HTR-8/SVneo (cell line): ENCODE results near the gene PTS.

ENCODE experiments used
- DNase-seq: peaks from one replicate; pipeline ENCODE4 v3.0.0; 2011; ENCODE audit warnings: low spot score, mixed read lengths; ENCODE audit not compliant: insufficient read length
- FAIRE-seq: peaks from 2 replicates; lab custom pipeline; 2011; peaks lifted over from hg19 to GRCh38; lab: Jason Lieb, UNC

The PTS gene

GRCh38 chr11:112219476-112220232, 6.6 kb upstream of the PTS start:
- FAIRE-seq (peak; percentile 98), DNase-seq (peak; percentile 88)

DNA sequence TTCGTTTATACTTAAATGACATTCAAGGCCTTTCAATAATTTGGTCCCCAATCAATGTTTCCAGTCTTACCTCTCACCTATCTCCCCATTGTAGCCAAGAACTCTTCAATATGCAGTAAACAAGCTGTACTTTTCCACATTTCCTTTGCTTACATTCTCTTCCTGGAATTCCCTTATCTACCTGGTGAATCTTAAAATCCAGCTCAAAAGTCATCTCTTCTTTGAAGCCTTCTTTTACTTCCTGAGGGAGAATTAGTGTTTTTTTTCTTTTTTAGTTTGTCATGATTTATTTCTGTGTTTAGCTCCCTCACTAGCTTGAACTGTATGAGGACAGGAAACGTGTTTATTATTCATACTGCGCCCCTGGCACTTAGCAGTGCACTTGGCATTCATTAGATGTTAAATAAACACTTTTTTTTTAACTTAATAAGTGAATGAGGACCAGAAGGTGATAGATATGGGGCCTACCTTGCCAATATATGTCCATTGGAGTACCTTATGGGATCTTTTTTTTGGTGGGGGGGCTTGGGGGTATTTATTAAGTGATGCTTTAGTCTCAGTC, 4.9 kb upstream of the PTS start:
- DNase-seq (no peak), FAIRE-seq (no peak)

- FAIRE-seq (no peak), DNase-seq (no peak)
These were observed 3.9 kb upstream of the PTS start for GRCh38 chr11:112222303-112222702.

DNA sequence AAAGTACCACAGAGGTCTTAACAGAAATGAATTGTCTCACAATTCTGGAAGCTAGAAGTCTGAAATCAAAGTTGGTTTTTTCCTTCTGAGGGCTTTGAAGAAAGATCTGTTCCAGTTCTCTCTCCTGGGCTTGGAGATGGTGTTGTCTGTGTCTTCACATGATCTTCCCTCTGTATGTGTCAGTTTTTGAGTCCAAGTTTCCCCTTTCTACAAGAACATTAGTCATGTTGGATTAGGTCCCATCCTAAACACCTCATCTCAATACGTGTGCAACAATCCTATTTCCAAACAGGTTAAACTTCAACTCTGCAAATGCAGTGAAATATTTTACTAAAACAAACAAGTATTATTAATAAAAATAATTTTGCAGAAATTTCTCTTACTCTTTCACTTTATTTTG, 3.1 kb upstream of the PTS start:
- no peak for FAIRE-seq
- DNase-seq = no peak

DNA sequence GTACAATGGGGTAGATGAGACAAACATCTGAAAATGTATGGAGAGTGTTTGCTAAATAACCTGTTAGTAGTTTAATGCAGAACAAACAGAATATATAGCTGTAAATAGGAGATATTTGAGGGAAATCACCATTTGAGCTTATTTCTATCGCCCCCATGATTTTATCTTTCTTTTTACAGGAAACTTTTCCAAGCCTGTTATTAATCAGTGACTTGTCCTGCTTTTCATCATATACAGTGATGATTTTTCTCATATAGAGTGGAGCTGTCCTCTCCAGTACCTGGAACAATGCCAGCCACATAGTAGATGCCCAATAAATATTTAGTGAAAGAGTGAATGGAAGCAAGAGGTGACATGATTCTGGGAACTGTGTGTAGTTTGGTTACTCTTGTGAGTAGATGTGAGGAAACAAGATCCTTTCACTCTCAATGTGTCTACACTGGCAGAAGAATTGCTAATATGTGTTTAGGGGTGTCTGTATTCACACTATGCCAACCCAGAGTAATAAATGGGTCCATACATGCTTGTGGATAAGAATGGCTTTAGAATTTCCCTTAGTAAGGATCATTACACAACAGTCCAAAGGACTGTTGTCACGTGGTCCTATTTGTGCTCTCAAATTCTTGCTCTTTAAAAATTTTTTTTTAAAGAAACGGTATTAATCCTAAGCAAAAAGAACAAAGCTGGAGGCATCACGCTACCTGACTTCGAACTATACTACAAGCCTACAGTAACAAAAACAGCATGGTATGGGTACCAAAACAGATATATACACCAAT, 2.3 kb upstream of the PTS start:
- FAIRE-seq (no peak), DNase-seq (no peak)

DNA sequence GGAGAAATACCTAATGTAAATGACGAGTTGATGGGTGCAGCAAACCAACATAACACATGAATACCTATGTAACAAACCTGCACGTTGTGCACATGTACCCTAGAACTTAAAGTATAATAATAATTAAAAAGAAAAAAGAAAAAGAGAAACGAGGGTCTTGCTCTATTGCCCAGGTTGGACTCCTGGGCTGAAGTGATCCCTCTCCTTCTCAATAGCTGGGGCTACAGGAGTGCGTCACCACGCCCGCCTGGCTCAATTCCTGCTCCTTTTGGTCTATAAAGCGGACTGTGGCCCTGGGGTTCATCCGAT, 521 bp upstream of the PTS start:
- no peak for FAIRE-seq
- DNase-seq = no peak

GRCh38 chr11:112226831-112227401, 688 bp downstream of the PTS start:
- no peak for FAIRE-seq
- peak; percentile 48 for DNase-seq

GRCh38 chr11:112227471-112227870, 1.2 kb downstream of the PTS start:
- DNase-seq (no peak), FAIRE-seq (no peak)

GRCh38 chr11:112228706-112229105, 2.5 kb downstream of the PTS start:
- FAIRE-seq = no peak
- no peak for DNase-seq

DNA sequence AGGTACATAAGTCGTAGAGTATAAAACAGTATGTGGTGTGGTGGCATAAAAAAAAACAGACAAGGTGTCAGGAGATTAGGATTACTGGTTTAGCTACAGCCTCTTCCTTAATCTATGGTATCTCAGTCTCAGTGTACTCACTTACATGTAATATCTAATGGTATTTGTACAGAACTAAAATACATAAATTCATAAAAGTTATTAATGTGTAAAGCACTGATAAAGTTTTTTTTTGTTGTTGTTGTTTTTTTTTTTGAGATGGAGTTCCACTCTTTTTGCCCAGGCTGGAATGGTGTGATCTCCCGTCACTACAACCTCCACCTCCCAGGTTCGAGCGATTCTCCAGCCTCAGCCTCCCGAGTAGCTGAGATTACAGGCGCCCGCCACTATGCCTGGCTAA, 2.9 kb downstream of the PTS start:
- FAIRE-seq (no peak), DNase-seq (no peak)

GRCh38 chr11:112229746-112230433, 3.7 kb downstream of the PTS start:
- no peak for DNase-seq

GRCh38 chr11:112231952-112232351, 5.7 kb downstream of the PTS start:
- no peak for DNase-seq
- no peak for FAIRE-seq

More at GRCh38 chr11:112229746-112230433, 3.7 kb downstream of the PTS start:
- FAIRE-seq = no peak

GRCh38 chr11:112235750-112236390, 9.6 kb downstream of the PTS start:
- DNase-seq (no peak), FAIRE-seq (no peak)

GRCh38 chr11:112237451-112237850, 11.2 kb downstream of the PTS start:
- peak; percentile 74 for FAIRE-seq
- no peak for DNase-seq

DNA sequence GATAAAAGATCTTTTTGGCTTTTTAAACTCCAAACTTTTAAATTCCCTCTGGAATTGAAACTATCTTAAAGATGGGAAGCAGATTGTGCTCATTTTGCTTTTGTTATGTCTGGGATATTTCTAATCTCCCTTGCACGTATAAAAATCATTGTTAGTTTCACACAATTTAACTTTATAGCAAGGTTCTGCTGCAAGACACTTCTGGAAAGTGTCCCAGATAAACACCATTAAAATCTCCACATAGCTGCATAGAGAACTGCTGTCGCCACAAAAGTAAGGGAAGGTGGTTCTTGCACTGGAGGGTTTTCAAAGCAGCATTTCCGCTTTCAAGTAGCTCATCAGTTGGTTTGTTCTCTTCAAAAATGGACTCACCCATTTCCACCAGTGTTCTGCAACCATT, 11.8 kb downstream of the PTS start:
- DNase-seq = no peak
- no peak for FAIRE-seq

DNA sequence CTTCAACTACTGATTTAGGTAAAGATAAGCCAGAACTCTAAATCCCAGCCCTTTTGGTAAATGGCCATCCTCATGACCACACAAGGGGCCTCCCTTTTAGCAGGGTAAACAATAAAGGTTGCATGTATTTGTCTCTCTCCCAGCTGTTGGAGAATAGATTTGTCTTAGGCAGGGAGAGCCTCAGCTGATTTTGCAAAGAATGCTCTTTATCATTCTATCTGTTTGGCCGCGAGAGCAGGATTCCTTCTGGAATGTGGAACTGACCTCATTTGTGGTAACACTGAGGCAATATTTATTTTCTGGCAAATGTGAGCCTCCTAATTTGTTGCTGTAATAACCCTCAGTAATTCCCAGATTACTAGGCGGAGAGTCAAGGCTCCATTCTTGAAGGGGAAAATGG, 15.3 kb downstream of the PTS start:
- peak; percentile 66 for FAIRE-seq
- DNase-seq = no peak

GRCh38 chr11:112247201-112247600, 21.0 kb downstream of the PTS start:
- FAIRE-seq = peak; percentile 76

DNA sequence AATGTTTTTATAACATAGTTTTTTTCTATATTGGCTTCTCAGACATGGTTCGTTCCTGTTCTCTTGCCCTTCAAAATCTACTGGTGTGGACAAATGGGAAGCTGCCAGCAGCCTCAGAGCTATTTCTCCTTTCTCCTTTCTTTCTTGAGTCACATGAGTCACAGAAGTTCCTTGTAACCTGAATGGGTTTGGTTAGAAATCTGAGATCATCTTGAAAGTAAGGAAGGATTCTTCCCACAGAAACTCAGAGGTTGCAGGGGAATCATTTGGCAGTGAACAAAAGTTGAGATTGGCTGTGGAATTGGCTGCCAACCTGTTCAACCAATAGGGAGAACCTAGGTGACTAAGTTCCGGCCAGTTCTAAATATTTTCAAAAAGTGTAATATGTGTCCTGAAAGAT, 22.0 kb downstream of the PTS start:
- FAIRE-seq (no peak), DNase-seq (no peak)

More at GRCh38 chr11:112247201-112247600, 21.0 kb downstream of the PTS start:
- no peak for DNase-seq

- DNase-seq = no peak
- FAIRE-seq = peak; percentile 81
These were observed 23.8 kb downstream of the PTS start for GRCh38 chr11:112249871-112250610.
